Measurements from ENCODE around the gene ADAMTS17. TPM values are rescaled to one million over a fixed set of nuclear protein-coding genes. Genes with fewer than 3 reads are reported as not detected.

Gene ADAMTS17
- total RNA-seq, 1 donor from 2014 or later: 3.4 TPM

- Mint-ChIP-seq H3K36me3 (ENCODE audit: low read depth) (no peaks in the 10 kb centered on the region), H3K27ac (ENCODE audit: unreplicated experiment) (peak overlapping the region; percentile 65), H3K4me1 (ENCODE audit: low read depth) (peaks cover 51% of the 10 kb centered on the region), H3K4me3 (ENCODE audit: unreplicated experiment) (no peak overlapping the region), H3K9me3 (ENCODE audit: low read depth) (peaks cover 10% of the 10 kb centered on the region), H3K27me3 (ENCODE audit: low read depth) (no peaks in the 10 kb centered on the region)
- DNase-seq (ENCODE audit: low spot score): peak; percentile 59
- TF ChIP-seq CTCF (IDR thresholded peaks at IDR 0.05): no peak
Measured at GRCh38 chr15:100017140-100017539, 324.6 kb downstream of the ADAMTS17 start.

- Mint-ChIP-seq H3K36me3 (ENCODE audit: low read depth) (no peaks in the 10 kb centered on the region), H3K27ac (ENCODE audit: unreplicated experiment) (no peak overlapping the region), H3K9me3 (ENCODE audit: low read depth) (peaks cover 11% of the 10 kb centered on the region), H3K4me1 (ENCODE audit: low read depth) (peaks cover 47% of the 10 kb centered on the region), H3K27me3 (ENCODE audit: low read depth) (no peaks in the 10 kb centered on the region), H3K4me3 (ENCODE audit: unreplicated experiment) (no peak overlapping the region)
- no peak for TF ChIP-seq CTCF (IDR thresholded peaks at IDR 0.05)
- no peak for DNase-seq (ENCODE audit: low spot score)
Measured at GRCh38 chr15:100016632-100017031, 325.1 kb downstream of the ADAMTS17 start.

- Mint-ChIP-seq H3K27me3 (ENCODE audit: low read depth) (no peaks in the 10 kb centered on the region), H3K36me3 (ENCODE audit: low read depth) (no peaks in the 10 kb centered on the region), H3K9me3 (ENCODE audit: low read depth) (peaks cover 11% of the 10 kb centered on the region), H3K27ac (ENCODE audit: unreplicated experiment) (no peak overlapping the region), H3K4me3 (ENCODE audit: unreplicated experiment) (no peak overlapping the region), H3K4me1 (ENCODE audit: low read depth) (no peaks in the 10 kb centered on the region)
- no peak for TF ChIP-seq CTCF (IDR thresholded peaks at IDR 0.05)
- no peak for DNase-seq (ENCODE audit: low spot score)
Measured at GRCh38 chr15:100011235-100011634, 330.5 kb downstream of the ADAMTS17 start.

- no peaks in the 10 kb centered on the region for H3K4me1 Mint-ChIP-seq (ENCODE audit: low read depth)
- H3K36me3 Mint-ChIP-seq (ENCODE audit: low read depth): no peaks in the 10 kb centered on the region
- no peaks in the 10 kb centered on the region for H3K27me3 Mint-ChIP-seq (ENCODE audit: low read depth)
- H3K4me3 Mint-ChIP-seq (ENCODE audit: unreplicated experiment): no peak overlapping the region
- DNase-seq (ENCODE audit: low spot score): no peak
- no peak overlapping the region for H3K27ac Mint-ChIP-seq (ENCODE audit: unreplicated experiment)
- no peak for TF ChIP-seq CTCF (IDR thresholded peaks at IDR 0.05)
- H3K9me3 Mint-ChIP-seq (ENCODE audit: low read depth): peaks cover 11% of the 10 kb centered on the region
Measured at GRCh38 chr15:100009372-100009771, 332.4 kb downstream of the ADAMTS17 start.

GRCh38 chr15:100008258-100008657, 333.5 kb downstream of the ADAMTS17 start:
- H3K4me1 Mint-ChIP-seq (ENCODE audit: low read depth): no peaks in the 10 kb centered on the region
- no peak overlapping the region for H3K27ac Mint-ChIP-seq (ENCODE audit: unreplicated experiment)
- peaks cover 4% of the 10 kb centered on the region for H3K27me3 Mint-ChIP-seq (ENCODE audit: low read depth)
- no peak overlapping the region for H3K4me3 Mint-ChIP-seq (ENCODE audit: unreplicated experiment)
- no peak for TF ChIP-seq CTCF (IDR thresholded peaks at IDR 0.05)
- H3K36me3 Mint-ChIP-seq (ENCODE audit: low read depth): no peaks in the 10 kb centered on the region
- DNase-seq (ENCODE audit: low spot score): no peak
- H3K9me3 Mint-ChIP-seq (ENCODE audit: low read depth): peaks cover 11% of the 10 kb centered on the region
